Left lobe of liver (tissue), 2 donors: ENCODE results near the gene GRID1. TPM values are rescaled to one million over a fixed set of nuclear protein-coding genes. Genes with fewer than 3 reads are reported as not detected.

Experiments
- ATAC-seq: fragments of 200-7000 bp; cut with Tn5 transposase; one replicate; pipeline ENCODE4 v1.9.1; 2020; ENCODE audit warnings: mild to moderate bottlenecking, moderate library complexity
- DNase-seq: peaks from one replicate; pipeline ENCODE4 v3.0.0-alpha.2; 2020; ENCODE audit warnings: low spot score
- total RNA-seq: library from RNA; stranded (reverse); gene quantifications from one replicate; pipeline ENCODE4 v1.2.1, GENCODE V29; 2021
- donor health status: DM: no; HTN: no; CAD: no; lungs with moderate emphysema.
- donor health status: DM: no; HTN: yes; CAD: no.

Gene GRID1
- total RNA-seq, 1 donor from 2014 or later: 0.58 TPM

DNA sequence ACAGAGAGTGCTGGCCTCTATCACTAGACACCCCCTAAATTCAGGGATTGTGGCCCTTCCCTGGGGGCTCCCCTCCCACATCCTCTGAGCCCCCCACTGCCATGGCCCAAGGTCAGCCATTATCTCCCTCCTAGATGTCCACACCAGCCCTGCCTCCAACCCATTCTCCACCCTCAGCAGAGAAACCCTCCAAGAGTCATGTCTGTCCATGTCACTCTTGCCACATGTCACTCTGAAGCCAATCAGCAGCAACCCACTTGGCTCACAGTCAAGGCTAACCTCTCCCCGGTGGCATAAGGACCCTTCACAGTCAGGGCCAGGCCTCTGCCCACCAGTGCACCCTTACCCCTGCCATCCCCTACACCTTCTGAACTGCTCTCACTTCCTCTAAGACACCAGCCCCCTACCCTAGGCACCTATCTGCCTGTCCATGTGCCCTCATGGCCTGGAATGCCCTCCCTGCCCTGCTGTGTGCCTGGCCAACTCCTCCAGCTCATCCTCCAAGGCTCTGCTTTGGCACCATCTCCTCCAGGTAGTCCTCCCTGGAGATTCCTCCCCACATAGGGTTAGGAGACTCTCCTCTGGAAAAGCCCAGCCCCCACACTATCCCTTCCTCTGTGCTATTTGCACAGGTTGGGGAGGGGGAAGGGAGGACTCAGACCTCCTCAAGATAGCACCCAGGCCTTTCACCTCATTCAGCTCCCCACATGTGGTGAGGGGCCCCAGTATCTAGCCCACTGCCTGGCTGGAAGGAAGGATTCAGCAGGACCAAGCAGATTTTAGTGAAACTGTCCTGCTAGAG, 83.7 kb downstream of the GRID1 start:
- ATAC-seq (no peak), DNase-seq (no peak)

DNA sequence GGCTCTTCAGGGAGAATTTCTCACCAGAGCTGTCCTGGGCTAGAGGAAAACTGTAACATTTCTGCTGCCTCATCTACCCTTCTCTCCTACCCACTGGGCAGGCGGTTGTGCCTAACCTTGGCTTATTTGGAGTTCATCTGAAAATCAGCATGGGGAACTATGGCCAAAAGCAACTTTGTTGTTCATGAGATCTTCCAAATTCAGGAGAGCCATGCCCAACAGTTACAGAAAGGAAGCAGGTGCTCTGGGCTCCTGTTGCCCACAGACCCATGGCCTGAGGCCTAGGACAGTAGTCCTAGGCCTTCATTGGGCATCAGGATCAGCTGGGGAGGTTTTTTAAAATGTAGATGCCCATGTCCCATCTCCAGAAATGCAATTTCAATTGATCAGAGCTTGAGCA, 85.2 kb downstream of the GRID1 start:
- no peak for ATAC-seq
- no peak for DNase-seq

DNA sequence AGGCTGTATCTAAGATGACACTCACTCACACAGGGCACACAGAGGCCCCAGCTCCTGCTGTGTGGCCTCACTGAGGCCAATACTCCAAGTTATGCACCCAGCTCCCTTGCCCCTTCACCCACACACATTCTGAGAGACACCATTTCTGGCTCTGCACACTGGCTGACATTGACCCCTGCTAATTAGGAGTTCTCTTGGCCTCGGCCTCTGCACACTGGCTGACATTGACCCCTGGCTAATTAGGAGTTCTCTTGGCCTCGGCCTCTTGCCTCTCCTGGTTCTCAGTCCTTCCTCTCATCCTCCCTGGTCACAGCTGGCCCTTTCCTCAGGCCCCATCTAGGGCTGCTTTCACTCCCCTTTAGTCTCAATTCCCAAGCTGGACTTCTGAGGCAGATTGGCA, 97.3 kb downstream of the GRID1 start:
- peak; percentile 39 for ATAC-seq
- DNase-seq: peak; percentile 33

DNA sequence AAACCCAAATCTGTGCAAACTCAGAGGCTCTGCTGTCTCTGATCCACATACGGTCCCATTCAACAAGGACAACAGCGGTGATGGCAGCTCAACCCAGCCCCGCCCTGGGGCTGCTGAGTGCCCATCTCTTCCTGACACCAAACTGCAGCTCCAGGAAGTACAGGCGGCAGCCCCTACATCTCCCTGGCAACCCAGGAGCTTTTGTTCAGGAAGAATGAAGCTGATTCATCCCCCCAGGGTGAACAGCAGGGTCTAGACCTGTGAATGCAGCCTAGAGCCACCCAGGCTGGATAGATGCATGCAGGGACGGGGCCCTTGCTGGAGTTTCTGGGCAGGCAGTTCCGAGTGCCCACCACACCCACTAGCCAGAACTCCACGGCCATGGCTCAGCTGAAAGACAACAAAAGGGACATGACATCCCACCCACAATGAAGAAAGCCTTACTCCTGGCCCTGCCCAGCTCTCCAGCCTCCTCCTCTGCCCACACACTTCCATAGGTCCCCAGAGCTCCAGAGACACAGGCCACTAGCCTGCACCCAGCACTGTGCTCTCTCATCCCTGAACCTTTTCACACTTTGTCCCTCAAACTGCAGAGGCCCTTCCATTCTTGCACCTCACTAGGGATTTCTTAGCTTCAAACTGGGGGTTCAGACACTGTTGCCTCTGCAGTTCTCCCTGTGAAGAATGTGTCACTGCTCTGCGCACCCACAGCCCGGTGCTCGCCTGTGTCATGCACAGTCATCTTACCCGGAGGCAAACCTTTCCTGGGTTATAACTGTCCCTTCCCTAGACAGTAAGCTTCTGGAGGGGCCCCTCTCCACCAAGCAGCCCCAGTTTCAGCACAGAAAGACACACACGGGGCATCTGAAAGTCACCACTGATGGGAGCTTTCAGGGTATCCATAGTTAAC, 99.1 kb downstream of the GRID1 start:
- ATAC-seq (no peak), DNase-seq (peak; percentile 30)

DNA sequence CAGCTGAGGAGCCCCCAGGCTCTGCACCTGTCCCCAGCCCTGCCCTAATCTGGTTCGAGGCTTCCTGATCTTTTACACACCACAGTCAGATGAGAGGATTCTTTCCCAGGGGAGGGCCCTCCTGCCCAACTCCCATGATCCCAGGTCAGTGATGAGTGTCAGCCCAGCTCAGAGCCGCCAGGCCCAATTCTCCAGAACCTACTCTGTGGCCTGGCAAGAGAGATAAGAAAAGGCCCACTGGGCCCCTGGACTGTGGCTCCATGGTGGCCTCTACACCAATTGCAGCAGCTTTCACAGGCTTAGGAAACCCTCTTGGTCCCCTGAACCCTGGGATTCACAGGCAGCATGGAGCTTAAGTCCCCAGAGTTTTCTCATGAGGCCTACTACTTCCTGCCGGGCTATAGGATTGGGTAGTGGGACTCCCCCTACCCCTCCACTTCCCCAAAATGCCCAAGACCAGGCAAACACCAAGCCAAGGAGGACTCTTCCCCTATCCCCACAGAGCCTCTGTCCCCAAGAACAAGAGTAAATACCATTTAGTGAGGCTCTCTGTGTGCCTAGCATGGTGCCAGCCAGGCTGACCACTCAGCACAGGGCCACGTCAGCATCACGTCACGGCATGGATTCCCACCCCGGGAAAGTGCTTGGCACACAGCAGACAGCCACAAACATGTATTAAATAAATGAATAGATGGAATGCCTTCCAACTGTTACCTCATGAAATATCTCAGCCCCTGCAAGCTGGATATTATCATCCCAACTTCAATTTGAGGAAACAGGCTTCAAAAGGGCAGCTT, 100.0 kb downstream of the GRID1 start:
- peak; percentile 18 for DNase-seq
- ATAC-seq: no peak

DNA sequence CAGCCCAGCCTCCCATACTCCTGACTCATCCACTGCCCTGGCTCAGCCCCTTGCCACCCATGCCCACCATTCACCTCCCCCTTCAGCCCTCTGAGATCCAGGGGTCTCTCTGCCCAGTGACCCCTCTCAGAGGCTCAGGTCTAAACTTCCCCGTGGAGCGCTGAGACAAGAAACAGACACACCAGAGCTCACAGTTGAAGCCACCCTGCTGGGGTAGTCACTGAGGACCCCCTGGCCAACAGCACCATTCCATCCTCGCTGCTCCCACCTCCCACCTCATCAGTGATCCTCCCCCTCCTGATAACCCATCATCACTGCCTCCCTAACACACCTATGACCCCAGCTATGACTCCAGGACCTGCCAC, 100.7 kb downstream of the GRID1 start:
- DNase-seq (peak; percentile 31), ATAC-seq (no peak)

DNA sequence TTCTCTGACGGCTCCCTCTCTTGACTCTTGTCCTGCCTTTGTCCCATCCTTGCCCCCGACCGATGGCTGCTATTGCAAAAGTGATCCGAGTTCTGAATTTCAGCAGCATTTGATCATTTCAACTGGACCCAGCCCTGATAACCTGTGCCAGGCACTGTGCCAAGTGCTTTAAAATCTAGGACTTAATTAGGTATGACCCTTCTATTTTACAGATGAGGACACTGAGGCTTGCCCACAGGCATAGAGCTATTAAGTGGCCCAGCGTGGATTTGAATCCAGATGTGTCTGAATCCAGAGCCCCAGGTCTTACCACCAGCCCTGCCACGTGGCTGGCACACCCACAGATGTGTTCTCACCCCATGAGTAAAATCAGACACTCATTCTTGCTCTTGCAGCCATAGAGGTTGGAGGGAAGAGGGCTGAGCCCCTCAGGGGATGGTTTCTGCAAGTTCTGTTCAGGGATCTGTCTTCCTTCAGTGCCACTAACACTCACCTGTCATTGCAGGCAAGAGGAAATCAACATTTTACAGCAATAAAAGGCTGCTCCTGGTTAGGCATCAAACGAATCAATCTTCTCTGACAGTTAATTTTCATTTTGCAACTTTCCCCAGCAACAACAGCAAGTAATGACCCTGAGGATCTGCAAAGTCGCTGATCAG, 101.2 kb downstream of the GRID1 start:
- ATAC-seq (no peak), DNase-seq (peak; percentile 30)

DNA sequence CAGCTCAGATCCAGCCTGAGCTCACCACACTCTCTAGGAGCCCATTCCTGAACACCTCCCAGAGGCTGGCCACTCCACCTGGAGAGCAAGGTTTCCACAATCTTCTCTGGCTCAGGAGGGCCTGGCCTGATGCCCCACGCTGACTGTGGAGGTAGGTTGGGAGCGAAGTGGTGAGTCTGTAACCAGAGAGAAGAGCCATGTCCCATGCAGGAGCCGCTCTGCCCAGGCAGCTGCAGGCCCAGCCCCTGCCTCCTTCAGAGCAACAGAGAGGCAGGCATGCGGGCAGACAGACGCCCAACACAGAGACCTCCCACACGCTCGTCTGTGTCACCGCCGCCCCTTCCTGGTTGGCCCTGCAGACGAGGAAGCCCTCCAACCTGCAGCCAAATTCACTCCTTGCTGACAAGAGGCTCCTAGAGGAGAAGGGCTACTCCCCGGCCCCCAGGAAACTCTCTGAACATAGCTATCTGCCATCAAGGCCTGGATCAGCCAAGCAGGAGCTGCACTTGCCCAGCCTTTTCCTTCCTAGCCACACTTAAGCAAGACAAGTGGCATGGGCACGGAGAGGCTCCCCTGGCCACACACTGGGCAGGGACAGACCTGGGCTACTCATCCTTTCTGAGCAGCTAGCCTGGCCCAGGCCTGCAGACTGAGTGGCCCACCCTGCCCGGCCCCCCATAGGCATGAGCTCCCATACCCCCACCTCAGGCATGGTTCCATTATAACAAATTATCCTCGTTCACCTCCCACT, 101.9 kb downstream of the GRID1 start:
- ATAC-seq (no peak), DNase-seq (peak; percentile 35)

DNA sequence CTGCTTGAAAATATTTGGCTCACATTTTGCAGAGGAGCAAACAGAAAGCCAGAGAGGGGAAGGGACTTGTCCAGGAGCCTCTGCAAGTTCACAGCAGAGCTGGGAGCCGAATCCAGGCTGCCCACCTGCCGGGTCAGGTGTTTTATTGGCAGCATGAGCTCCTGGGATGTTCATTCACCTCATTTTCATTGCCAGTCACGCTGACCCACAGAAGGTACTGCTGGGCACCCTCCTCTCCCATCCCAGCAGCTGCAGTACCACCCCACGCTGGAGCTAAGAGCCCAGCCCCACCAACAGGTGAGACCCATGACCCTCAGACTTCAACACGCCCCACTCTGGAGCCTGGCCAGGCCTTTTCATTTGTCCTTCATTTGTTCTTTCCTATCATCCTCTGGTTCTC, 102.7 kb downstream of the GRID1 start:
- DNase-seq: peak; percentile 26
- no peak for ATAC-seq

DNA sequence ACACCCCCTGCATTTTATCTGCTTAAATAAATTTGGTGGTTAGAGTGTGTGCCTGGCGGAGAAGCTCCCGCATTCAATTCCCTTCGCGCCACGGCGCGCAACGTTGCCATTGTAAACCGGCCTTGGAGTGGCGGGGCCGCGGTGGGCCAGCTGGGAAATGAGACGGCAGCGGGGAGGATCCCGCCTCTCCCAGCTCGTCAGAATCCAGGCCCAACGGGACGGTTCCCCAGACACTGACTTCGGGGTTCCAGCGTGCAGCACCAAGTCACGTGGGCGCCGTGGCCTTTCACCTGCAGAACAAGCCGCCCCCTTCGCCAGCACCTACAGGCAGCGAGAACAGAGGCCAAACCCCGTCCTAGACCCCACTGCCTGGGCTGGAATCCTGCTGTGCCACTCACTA, 103.4 kb downstream of the GRID1 start:
- ATAC-seq: no peak
- no peak for DNase-seq

DNA sequence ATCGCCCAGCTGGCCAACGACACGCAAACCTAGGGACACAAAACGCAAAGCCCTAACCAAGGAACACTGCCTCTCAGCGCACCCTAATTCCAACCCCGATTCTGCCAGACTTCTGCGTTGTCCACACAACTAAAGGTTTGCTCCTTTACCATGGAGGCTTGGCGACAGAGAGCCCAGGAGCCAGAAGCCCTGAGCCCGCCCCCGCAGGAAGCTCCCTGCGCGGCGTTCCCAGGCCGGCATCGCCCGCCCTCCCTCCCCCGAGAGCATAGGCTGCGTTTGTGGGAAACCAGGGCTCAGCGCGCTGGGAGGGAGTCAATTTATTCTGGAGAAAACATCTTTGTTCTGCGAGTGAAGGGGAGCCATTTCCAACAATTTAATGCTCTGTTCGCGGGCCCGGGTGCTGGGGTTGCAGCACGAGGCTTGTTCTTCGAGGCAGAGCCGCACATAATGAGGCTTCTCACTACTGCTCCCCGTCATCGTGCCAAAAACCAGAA, 103.9 kb downstream of the GRID1 start:
- ATAC-seq (no peak), DNase-seq (peak; percentile 19)

DNA sequence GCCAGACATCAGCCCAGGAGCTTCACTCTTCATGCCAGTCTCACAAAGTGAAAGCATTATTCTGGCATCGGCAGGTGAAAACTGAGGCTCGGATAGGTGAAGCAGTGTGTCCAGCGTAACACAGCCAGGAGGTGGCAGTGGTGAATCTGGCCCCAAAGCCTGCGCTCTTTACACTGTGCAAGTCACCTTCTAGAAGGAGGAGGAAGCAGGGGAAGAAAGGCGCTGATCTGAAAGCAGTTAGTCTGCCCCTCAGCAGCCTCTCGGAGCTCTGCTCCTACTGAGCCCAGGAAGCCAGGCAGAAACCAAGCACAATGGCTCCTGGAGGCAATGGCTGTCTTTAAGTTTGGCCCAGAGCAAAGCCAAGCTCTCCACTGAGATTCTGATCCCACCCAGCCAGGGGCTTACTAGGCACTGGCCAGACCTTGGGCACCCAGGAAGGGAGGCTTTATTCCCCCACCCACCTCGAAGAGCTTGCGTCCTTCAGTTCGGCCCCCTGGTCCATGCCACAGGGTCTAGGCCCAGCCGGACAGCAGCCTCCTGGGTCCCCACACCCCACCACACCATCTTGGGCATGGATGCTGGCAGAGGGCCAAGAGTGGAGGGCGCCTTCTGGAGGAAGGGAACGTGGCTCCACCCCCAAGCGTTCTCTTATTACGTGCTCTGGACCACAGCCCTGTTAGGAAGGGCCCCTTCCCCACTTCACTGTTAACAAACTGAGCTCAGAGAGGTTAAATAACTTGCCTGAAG, 104.5 kb downstream of the GRID1 start:
- DNase-seq: peak; percentile 47
- ATAC-seq: peak; percentile 85

DNA sequence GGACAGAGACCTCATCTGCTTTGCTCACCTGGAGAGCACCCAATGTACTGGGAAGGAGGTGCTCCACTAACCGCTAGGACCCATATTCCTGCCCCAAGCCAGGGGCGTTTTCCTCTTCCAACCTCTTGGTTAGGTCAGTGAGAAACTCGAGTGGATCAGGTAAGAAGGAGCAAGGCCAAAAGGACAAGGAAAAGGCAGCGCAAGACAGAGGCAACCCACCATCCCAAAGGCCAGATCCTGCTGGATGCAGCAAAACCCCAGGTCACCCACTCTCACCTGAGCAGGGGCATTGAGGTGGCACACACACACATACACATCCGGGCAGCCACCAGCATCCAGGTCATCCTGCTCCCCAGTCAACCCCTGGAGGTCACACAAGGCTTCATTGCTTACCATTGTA, 105.1 kb downstream of the GRID1 start:
- DNase-seq: no peak

DNA sequence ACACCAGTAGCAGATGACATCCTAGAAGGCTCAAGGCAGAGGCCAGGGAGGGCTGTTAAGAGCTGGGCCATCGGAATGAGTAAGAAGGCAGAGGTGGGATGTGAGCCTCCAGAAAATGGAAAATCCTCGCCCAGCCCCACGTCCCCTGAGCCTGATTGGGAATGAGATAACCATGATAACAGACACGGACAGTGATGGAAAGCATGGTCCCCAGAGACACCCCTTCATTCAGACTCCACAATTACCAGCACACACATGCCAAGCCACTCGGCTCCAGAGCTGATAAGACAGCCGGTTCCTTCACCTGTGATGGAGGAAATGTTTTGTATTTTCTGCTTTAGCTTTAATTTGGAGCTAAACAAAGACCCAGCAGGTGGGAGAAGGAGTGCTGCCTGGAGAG, 106.0 kb downstream of the GRID1 start:
- DNase-seq (peak; percentile 29), ATAC-seq (no peak)

More for the DNA sequence above, 105.1 kb downstream of the GRID1 start:
- ATAC-seq: no peak

DNA sequence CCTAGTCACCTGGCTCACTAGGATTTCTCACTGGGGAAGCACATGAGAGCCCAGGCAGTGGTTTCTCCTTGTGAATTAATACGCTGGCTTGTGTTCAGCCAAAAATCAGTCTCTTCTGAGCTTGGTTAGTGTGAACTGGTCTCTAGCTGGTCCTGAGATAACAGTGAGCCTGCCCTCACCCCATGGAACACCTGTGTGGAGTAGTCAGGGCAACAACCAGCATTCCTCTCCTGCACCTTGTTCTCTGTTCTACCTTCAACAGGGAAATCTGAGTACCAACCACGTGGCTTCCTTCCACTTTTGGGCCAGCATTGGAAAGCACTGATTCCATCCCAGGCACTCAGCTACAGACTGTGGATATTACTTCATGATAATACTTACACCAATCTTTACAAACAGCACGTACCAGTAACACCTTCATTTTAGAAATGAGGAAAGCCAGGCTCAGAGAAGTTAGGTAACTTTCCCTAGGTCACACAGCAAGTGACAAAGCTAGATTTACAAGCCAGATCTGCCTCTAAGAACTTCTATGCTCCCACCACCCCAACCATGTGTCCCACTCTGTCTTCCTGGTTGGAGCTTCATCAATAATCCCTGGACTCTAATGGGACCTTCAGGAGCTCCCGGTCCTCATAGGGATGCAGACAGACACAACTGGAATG, 106.6 kb downstream of the GRID1 start:
- peak; percentile 22 for DNase-seq
- ATAC-seq: no peak

DNA sequence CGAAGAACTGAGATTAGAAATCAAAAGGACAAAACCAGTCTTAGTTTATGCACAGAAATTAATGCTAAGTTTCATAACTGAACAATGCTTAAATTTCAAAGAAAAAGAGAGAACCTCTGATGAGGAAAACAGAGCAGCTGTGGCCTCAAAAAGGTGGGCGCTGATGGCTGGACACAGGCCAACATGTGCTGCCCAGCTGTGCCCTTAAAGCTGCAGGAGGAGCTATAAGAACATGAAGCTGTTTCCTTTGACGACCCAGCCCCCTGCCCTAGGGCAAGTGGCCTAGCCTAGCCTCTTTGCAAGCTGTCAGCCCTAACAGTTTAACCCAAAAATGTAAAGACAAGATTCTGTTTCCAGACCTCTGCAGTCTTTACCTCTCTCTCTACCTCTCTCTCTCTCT, 107.7 kb downstream of the GRID1 start:
- peak; percentile 27 for DNase-seq
- no peak for ATAC-seq

DNA sequence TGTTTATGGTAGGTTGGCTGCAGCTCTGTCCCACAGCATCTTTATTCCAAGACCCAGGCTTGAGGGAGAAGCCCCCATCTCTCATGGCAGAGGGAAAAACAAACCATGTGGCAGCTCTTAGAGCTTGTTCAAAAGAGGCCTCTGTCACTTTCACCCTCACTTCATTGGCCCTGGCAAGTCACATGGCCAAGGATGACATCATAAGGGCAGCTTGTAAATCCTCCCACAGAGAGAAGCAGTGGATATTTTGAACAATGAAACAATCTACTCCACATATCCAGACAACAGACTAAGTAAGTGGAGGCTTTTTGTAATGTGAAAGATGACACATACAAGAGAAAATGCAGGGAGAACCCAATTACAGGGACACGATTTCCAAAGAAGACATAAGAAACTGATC, 108.1 kb downstream of the GRID1 start:
- no peak for ATAC-seq
- DNase-seq: peak; percentile 8

DNA sequence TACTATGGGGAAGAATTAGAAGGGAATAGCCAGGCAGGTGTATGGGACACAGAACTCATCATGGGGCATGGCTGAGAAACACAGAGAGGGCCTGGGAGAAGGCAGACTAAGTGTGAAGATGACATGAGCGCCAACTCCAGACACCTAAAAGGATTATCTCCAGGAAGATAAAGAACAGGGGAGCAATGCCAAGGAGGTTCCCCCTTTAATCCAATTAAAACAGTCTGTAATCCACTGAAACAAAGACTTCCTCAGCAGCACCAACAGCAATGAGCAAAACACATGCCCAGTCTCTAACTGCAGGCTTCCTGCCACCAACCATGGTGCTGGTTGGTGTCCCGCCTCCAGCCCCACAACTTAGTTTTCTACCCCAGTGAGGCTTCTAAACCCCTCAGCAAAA, 108.9 kb downstream of the GRID1 start:
- peak; percentile 21 for DNase-seq
- ATAC-seq: no peak
